ENCODE results near the gene ARSB. TPM values are rescaled to one million over a fixed set of nuclear protein-coding genes. Genes with fewer than 3 reads are reported as not detected.
A peak's percentile ranks its signal among the peaks of the same experiment; 100 is the strongest.

ARSB gene
- total RNA-seq, 4 donors from 2014 or later, result 10.0 to 17.4 (median 13.9) TPM

- Histone ChIP-seq H3K9me3 (no peaks in the 10 kb centered on the region), H3K4me1 (peaks cover 21% of the 10 kb centered on the region in 2 donors), H3K4me3 (replicated peaks in 1 of 3) (no peak overlapping the region), H3K27ac (no peak overlapping the region), H3K36me3 (no peaks in the 10 kb centered on the region), H3K27me3 (no peaks in the 10 kb centered on the region)
- no peak for DNase-seq
- TF ChIP-seq CTCF (IDR thresholded peaks at IDR 0.05) (no peak), POLR2A (IDR thresholded peaks at IDR 0.05) (no peak)
- intact Hi-C loops (cut with DNase I), result no loop called here
- 94 to 95% methylated on average over 10 of the region's 10 CpGs for WGBS, 2 donors
Observed at GRCh38 chr5:78805474-78806124, 179.5 kb downstream of the ARSB start.

- DNase-seq, result no peak
- intact Hi-C loops (cut with DNase I), result no loop called here
- peaks cover 15% of the 10 kb centered on the region in 2 donors for H3K4me1 ChIP-seq
- H3K36me3 ChIP-seq, result no peaks in the 10 kb centered on the region
- 84 to 87% methylated on average over 6 of the region's 6 CpGs for WGBS, 2 donors
- no peak overlapping the region for H3K27ac ChIP-seq
- no peaks in the 10 kb centered on the region for H3K9me3 ChIP-seq
- H3K4me3 ChIP-seq (replicated peaks in 1 of 3), result no peak overlapping the region
- no peak for TF ChIP-seq POLR2A (IDR thresholded peaks at IDR 0.05)
- no peak for TF ChIP-seq CTCF (IDR thresholded peaks at IDR 0.05)
- no peaks in the 10 kb centered on the region for H3K27me3 ChIP-seq
Observed at GRCh38 chr5:78804995-78805394, 180.1 kb downstream of the ARSB start.

- intact Hi-C loops (cut with DNase I), result no loop called here
- WGBS, 2 donors, result 50 to 59% methylated on average over 2 of the region's 2 CpGs
Observed at GRCh38 chr5:78803941-78804340, 181.2 kb downstream of the ARSB start.

GRCh38 chr5:78803353-78803752 is 181.8 kb downstream of the ARSB start:
- TF ChIP-seq POLR2A (IDR thresholded peaks at IDR 0.05) (no peak), CTCF (IDR thresholded peaks at IDR 0.05) (no peak)
- intact Hi-C loops (cut with DNase I), result no loop called here
- Histone ChIP-seq H3K4me1 (peaks cover 0 to 1% of the 10 kb centered on the region in 2 donors), H3K27ac (no peak overlapping the region), H3K36me3 (no peaks in the 10 kb centered on the region), H3K9me3 (no peaks in the 10 kb centered on the region), H3K27me3 (no peaks in the 10 kb centered on the region), H3K4me3 (replicated peaks in 1 of 3) (no peak overlapping the region)
- WGBS, 2 donors, result 55 to 62% methylated on average over 6 of the region's 6 CpGs
- peak; percentile 28 to 43 for DNase-seq

More at GRCh38 chr5:78803941-78804340, 181.2 kb downstream of the ARSB start:
- Histone ChIP-seq H3K4me3 (replicated peaks in 1 of 3) (no peak overlapping the region), H3K27ac (no peak overlapping the region), H3K27me3 (no peaks in the 10 kb centered on the region), H3K4me1 (peaks cover 5% of the 10 kb centered on the region in 2 donors), H3K36me3 (no peaks in the 10 kb centered on the region), H3K9me3 (no peaks in the 10 kb centered on the region)
- no peak for TF ChIP-seq CTCF (IDR thresholded peaks at IDR 0.05)
- TF ChIP-seq POLR2A (IDR thresholded peaks at IDR 0.05), result no peak
- no peak for DNase-seq

- Histone ChIP-seq H3K4me1 (no peaks in the 10 kb centered on the region), H3K9me3 (no peaks in the 10 kb centered on the region), H3K4me3 (replicated peaks in 1 of 3) (no peak overlapping the region), H3K36me3 (no peaks in the 10 kb centered on the region), H3K27ac (no peak overlapping the region), H3K27me3 (no peaks in the 10 kb centered on the region)
- no peak for TF ChIP-seq POLR2A (IDR thresholded peaks at IDR 0.05)
- no peak for TF ChIP-seq CTCF (IDR thresholded peaks at IDR 0.05)
- WGBS, 2 donors, result 93 to 96% methylated on average over 7 to 8 of the region's 8 CpGs
- no peak for DNase-seq
- intact Hi-C loops (cut with DNase I), result no loop called here
Observed at GRCh38 chr5:78801413-78801812, 183.7 kb downstream of the ARSB start.
